ENCODE results near the gene ZBTB7C.

ZBTB7C gene

DNA sequence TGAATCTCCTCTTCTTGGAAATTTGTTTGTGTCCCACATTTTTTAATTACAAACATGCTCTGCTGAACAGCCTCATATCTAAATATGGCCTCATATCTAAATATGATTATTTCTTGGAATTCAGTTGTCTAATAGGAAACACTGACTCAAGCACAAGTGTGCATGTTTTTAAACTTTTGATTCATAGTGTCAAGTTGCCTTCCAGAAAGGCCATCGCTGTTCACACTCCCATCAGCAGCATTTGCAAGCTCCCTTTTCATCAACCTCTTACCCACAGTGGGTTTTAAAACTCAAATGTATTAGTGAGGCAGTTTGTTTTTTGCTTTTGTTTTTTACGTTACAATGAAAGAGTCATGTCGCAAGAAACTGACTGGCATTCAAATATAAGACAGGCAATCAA is 413.5 kb downstream of the ZBTB7C start:
- DNase-seq (ENCODE audit: low read depth): no peak

DNA sequence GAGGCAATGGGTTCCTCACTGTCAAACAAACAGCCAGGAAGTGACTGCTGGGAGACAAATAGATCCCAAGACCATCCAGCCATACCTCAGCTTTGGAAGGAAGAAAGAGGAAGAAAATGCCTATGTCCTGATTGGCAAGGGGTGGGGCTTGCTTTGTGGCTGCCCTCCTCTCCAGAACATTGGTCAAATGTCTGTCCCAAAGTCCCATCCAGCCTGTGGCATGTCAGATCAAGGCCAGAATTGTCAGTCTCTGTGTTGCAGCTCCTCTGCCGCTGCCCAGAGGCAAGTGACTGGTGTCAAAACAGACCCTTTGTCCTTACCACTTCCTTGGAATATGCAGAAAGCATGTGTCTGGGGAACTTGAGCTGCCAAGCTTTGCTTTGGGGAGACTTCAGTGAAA is 415.8 kb downstream of the ZBTB7C start:
- DNase-seq (ENCODE audit: low read depth): no peak

GRCh38 chr18:47992976-47993375 is 416.2 kb downstream of the ZBTB7C start:
- no peak for DNase-seq (ENCODE audit: low read depth)

GRCh38 chr18:47992266-47992665 is 416.9 kb downstream of the ZBTB7C start:
- no peak for DNase-seq (ENCODE audit: low read depth)

DNA sequence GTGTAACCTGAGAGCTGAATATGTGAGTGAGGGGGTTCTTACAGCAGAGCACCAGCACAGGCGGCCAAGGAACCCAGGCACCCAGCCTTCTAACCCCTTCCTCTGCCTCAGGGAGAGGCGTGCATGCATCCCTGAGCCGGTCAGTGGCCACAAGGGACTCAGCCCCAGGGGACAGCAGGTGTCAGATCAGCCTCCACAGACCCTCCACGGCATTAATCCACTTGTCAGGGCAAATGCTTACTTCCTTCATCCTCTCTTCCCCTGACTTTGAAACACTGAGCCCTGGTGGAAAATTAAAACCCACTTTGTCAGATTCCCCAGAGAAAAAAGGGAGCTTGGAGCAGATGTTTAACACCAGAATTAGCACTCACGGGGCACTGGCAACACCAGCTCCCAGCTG is 418.2 kb downstream of the ZBTB7C start:
- DNase-seq (ENCODE audit: low read depth): no peak

DNA sequence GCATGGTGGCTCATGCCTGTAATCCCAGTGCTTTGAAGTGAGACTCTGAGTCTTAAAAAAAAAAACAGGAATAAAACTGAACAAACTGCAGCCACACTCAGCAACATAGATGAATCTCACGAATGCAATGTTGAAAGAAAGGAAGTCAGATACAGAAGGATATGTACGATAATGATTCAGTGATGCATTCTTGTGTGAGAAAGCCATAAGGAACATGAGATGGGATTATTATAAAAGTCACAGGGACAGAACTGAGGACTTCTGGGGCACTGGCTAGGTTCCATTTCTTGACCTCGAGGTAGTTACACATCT is 421.8 kb downstream of the ZBTB7C start:
- DNase-seq (ENCODE audit: low read depth): no peak

DNA sequence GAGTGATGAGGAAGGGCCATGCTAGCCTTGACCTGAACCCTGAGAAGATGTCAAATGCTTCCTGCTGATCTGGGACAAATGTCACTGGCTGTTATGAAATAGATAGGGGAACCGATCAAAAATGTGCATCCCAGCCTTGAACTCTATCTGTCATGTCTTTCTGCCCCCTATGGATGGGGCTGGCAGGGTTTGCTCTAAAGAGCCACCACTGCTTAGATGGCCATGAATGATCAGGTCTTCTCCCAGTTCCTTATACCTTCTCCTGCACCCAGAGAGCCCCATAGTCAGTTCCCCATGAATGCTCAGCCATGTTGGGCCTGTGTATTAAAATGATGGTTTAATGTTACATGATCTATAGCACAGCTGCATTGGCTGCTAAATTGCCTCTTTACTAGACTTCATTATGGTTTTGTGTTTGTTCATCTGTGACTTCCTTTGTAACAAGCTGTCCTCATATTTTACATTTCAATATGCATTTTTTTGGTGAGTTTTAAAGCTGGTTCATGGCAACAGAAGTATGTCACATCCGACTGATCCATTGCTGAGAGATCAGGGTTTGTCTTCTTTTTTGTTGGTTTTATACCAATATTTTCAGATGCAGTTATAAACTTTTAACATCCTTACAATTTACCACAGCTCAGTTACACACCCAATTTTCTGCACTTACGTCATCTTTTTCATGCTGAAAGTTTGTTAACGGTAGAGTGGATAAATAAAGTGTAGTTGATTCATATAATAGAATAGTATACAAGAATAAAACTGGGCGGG is 422.4 kb downstream of the ZBTB7C start:
- DNase-seq (ENCODE audit: low read depth): no peak

GRCh38 chr18:47985866-47986265 is 423.3 kb downstream of the ZBTB7C start:
- no peak for DNase-seq (ENCODE audit: low read depth)

DNA sequence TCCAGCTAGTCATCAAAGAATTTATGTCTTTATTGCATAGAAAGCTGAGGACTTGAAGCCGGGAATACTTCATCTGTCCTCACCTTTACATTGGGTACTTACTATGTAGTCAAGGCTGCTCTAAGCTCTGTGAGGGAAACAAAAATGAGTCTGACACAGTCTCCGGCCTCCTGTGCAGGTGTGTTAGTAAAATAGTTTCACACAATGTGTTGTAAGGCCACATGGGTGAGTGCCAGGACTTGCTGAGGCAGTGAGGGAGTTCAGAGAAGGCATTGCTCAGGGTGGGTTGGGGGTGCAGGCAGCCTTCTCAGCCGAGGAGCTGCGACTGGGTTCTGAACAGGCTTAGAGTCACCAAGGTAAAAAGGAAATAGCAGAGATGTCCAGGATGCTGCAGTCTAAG is 424.2 kb downstream of the ZBTB7C start:
- DNase-seq (ENCODE audit: low read depth): no peak

DNA sequence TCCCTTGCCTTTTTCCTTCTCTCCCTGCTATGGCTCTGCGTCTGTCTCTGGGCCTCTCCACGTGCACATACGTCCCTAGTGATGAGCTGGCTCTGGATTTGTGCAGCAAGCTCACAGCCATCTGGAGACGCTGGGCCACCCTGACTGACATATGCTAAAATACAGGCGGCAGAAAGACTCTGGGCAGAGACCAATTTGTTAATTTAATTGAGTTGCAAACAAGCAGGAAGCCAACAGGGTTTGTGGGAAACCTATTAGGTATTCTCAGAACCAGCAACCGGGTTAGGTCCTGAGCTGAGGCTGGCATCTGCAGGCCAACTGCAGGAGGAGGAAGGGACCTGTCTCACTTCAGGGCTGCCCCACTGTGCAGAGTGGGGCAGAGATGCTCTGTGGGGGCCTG is 425.2 kb downstream of the ZBTB7C start:
- DNase-seq (ENCODE audit: low read depth): no peak

DNA sequence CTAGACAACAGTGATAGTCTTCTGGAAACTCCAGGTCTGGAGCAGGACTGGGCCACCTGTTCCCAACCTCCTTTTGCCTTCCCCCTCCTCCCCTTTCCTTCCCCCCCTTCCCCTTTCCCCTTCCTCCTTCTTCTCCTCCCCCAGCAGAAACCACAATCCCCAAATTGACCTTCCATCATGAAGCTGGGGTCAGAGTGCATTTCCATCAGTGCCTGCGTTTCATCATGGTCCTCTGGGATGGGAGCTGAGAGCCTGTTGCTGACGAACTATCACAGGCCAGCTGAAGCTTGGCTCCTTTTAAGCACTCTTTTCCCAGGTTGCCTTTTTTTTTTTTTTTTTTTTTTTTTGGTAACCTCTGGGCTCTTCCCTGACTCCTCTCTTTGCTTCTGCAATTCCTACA is 426.1 kb downstream of the ZBTB7C start:
- no peak for DNase-seq (ENCODE audit: low read depth)

- no peak for DNase-seq (ENCODE audit: low read depth)
Observed at GRCh38 chr18:47981830-47982229, 427.4 kb downstream of the ZBTB7C start.

GRCh38 chr18:47981320-47981719 is 427.9 kb downstream of the ZBTB7C start:
- DNase-seq (ENCODE audit: low read depth): no peak

GRCh38 chr18:47979611-47980200 is 429.5 kb downstream of the ZBTB7C start:
- DNase-seq (ENCODE audit: low read depth): no peak

DNA sequence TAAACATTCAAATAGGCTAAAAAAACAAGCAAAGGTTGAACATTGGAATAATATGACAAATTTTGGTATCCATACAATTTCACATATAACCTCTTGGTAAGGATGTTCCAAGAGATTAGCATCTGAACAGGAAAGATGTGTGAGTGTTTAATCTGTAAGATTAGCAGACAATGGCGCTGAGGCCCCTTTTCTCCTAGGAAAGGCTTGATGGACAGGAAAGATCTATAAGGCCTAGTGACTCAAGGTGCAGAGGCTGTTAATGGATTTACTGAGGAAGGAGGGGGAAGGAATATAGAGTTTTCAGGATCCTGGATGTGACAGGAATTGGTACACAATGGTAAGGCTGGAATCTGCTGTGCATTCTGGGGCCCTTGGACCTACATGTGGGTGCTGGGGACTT is 430.6 kb downstream of the ZBTB7C start:
- no peak for DNase-seq (ENCODE audit: low read depth)

DNA sequence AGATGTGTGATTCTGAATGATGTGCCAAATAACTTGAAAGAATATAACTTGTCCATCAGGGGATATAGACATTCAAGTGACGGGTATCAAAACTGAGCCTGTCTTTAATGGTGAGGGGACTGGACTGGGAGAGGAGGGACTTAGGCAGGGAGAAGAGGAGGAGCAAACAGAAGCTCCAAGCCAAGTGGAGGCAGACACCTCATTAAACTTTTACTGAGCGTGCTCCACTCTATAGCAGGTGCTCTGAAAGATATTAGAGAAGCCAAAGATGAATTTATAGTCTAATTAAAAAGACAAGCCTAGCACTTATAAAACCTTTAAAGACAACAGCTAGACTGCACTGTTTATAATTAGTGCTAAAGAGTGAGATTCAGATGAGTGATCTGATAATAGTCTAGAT is 431.0 kb downstream of the ZBTB7C start:
- DNase-seq (ENCODE audit: low read depth): no peak

All from activated T-cell treated with anti-CD3 and anti-CD28 coated beads for 1 hour (primary cell).